GM19397 (cell line): ENCODE results near the gene C12orf50.
"Not testable (repeated sequence)": the region's sequence is repeated elsewhere in the genome, so short reads cannot be mapped to it uniquely, and the experiment has no call there.

ENCODE experiments used
- ATAC-seq: cut with Tn5 transposase; IDR thresholded peaks from one replicate; pipeline ENCODE4 v1.9.1; 2021; ENCODE audit warnings: mild to moderate bottlenecking, moderate library complexity; ENCODE audit not compliant: unreplicated experiment

C12orf50 gene, protein sequence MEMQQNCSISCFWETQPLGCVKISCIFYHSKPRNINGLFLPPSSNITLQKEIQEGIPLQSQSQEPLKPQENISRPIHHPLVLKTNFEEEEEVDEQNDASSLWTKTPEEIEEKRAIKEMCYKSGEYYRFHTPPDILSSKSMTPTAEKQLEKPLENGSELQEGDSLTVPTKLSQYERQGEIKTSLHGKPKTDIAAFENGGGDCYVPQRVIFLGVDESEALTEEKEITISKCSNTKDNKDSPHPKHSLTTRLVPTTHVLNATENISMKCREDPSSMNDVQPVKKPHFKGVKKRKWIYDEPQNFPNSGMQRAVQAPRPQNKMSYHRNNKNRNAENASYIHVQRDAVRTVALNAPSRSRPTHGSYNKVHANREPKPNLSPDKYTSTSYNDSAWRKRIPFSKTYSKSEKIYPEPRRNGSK

GRCh38 chr12:88029093-88029665 is at the start of gene C12orf50:
Gene C12orf50, minus strand, starts transcription at chr12:88029401. Its CDS starts 2,439 bp downstream, at chr12:88026962.
- ATAC-seq: no peak

- no peak for ATAC-seq
These were observed 38.1 kb upstream of the C12orf50 start for GRCh38 chr12:88067301-88067700.

- ATAC-seq: peak; percentile 76
These were observed 34.2 kb upstream of the C12orf50 start for GRCh38 chr12:88063375-88063774.

GRCh38 chr12:88062474-88062873 is 33.3 kb upstream of the C12orf50 start:
- ATAC-seq: peak; percentile 64

- no peak for ATAC-seq
These were observed 29.5 kb upstream of the C12orf50 start for GRCh38 chr12:88058719-88059077.

DNA sequence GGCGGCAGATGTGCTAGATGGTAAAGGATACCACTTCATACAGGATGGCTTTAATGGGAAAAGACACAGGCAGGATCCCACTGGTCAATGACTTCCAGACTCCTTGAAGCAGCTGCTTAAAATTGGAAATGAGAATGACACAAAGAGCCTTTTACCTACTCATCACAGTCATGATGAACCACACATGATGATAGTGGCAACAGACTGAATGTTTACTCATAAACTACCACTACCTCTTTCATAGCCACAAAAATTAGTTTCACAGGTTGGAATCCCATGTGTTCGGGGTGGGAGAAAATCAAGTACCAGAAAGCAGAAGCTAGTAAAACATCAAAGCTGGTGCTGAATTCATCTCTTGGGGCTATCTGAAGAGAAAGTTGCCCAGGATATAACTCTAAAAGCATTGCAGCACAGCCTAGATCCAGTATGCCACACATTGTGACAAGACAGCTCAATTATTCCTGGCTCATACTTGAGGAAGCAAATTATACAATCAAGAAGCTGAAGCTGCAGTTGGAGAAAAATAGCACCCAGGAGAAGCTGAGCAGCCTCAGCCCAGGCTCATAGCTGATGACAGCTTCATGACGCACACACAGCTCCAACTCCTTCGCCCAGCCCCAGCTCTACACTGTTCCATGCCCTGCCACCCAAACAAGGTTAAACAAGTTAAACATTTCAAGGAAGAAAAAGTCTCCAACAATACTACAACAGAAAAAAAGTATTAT is 29.0 kb upstream of the C12orf50 start:
- no peak for ATAC-seq

DNA sequence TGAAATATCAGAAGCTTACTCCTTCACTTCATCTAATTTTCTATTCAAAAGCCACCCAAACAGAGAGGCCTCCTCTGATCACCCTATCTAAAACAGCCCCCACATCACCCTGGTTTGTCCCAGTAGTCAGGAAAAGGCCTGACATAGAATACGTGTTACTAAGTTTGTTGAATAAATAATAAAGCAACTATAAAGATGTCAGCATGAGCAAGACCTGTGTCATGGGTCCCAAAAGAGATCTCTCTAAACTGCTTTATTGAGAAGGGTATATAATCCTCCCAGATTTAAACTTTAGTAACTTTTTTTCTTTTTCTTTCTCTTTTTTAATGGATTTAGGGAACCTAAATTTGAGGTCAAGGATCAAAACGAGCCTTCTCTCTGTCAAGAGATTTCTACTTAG is 27.4 kb upstream of the C12orf50 start:
- no peak for ATAC-seq

DNA sequence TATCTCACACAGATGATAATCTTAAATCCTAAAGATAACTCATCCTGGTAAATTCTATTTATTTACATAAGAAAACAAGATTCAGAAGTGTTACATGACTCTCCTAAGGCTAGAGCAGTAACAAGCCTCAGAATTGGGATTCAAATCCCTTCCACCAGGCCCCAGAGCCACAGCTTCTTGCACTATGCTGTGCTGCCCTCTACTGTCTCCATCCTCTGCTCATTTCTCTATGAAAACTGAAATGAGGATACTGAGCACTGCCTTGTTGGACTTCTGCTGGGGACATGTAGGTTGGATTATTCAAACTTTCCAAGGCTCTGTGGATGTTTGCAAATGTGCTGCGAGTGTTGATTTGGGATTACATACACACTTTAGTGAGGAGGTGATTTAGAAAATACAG is 23.5 kb upstream of the C12orf50 start:
- ATAC-seq: no peak

DNA sequence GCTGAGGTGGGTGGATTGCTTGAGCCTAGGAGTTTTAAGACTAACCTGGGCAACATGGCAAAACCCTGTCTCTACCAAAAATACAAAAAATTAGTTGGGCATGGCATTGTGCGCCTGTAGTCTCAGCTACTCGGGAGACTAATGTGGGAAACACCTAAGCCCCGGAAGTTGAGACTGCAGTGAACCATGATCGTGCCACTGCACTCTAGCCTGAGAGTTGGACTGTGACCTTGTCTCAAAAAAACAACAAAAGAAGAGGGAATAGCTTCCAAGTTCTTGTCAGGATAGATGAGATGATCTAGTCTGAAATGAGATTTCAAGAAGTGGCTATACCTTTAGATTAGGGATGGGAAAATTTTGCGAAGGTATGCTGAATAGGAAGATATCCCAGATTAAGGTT is 14.8 kb upstream of the C12orf50 start:
- ATAC-seq: no peak

DNA sequence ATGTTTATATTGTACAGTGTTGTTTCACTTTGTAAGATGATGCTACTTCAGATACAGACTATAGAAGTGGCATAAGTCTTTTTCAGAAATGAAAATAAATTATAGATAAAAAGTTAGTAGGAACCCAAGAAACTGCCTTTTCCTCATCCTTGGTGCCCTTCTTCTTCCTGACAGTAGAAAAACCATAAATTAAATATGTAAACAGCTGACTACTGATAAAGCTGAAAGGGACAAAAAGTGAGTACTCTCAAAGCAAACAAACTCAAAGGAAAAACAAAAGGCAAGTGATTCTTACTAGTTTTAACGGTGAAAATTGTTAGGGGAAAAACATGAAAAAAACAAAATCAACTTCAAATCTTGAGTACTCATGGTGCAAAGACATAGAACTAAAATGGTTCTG is 8.6 kb upstream of the C12orf50 start:
- no peak for ATAC-seq

GRCh38 chr12:88036353-88036965 is 7.3 kb upstream of the C12orf50 start:
- ATAC-seq: no peak

- ATAC-seq: peak; percentile 12
These were observed 6.7 kb upstream of the C12orf50 start for GRCh38 chr12:88035907-88036289.

GRCh38 chr12:88035271-88035906 is 6.2 kb upstream of the C12orf50 start:
- peak; percentile 100 for ATAC-seq

GRCh38 chr12:88031161-88031560 is 2.0 kb upstream of the C12orf50 start:
- ATAC-seq: not testable (repeated sequence)

DNA sequence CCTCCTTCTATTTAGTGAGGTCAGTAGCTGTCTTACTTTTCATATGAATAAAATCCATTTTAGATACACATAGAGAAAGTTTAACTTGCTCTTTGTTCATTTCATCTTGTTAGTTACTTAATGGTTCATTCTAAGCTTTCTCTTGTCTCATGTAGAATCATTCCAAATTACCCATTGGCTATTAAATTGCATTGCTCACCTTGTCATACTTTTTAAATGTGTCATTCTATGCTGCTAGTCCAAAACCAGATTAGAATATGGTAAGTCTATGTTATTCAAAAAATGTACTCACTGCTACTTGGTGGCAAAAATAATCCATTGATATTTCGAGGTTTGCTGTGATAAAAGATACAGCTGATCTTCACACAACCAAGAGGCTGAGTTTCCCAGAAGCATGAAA is 3.0 kb downstream of the C12orf50 start:
- ATAC-seq: no peak

DNA sequence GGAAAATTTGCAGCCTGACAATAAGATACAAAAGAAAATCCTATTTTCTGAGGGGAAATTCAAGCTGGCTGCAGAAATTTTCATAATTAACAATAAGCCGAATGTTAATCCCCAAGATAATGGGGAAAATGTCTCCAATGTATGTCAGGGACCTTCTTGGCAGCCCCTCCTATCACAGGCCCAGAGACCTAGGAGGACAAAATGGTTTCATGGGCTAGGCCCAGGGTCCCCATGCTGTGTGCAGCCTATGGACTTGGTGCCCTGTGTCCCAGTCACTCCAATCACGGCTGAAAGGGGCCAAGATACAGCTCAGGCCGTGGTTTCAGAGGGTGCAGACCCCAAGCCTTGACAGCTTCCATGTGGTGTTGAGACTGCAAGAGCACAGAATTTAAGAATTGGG is 11.2 kb downstream of the C12orf50 start:
- no peak for ATAC-seq

- no peak for ATAC-seq
These were observed 13.4 kb downstream of the C12orf50 start for GRCh38 chr12:88015825-88016224.

DNA sequence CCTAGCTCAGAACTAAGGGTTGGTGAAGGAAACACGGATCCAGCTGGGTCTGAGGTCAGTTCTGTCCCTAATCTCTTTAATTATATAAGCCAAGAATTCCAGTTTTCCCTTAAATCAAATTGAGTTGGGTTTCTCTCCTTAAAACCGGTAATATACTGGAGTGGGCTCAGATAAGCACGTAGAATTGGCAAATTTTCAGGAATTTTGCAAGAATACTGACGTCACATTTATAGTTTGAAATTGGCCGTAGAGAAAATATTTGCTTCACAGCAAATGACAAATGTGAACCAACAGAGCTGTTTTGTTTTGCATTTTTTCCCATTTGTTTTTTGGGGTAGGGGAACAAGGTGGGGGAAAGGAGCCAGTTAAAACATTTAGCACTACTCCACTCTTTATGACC is 17.4 kb downstream of the C12orf50 start:
- ATAC-seq: no peak

DNA sequence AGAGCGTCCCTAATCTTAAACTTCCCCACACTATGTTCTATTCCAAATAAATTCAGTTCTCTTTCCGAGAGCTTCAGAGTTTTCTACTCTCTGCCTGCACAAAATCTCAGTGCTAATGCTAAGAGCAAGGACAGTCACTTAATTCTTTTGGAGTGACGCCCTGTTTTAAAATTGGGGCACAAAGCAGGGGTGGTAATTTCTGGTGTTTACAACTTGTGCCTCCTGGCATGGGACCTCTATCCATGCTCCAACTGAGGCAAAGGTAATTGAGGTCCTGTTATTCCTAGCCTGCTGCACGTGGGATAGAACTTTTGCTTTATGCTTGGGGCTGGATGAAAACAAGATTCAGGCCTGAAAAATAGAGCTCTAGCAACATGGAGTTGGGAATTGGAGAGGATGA is 22.9 kb downstream of the C12orf50 start:
- no peak for ATAC-seq

GRCh38 chr12:88001327-88001726 is 27.9 kb downstream of the C12orf50 start:
- ATAC-seq: no peak

DNA sequence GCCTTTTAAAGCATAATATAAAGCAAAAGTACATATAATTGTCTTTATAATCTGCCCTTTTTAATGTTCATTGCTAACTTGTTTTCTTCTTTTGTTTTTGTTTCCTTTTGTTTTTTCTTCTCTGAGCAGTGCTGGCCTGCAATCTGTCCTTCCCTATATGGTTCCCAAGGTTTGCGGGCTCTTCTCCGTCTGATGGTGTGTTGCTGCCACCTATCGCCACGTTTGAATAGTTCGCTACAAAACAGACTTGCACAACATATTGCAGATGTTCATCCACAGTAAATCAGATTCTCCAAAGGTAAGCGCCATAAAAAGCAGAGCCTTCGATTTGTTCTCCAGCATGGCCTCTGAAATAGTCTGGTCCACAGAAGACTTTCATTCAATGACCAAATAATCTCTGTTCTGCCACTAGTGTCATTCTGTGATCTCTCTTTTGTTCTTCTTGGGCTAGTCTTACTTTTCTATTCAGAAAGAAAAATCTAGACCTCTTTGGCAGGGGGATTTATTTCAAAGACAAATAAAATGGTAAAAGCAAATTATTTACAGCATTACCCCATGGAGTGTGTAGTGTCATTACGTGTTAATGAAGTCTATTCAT is 33.5 kb downstream of the C12orf50 start:
- ATAC-seq: peak; percentile 86
